ENCODE measurements around the gene ERN1. TPM values are rescaled to one million over a fixed set of nuclear protein-coding genes. Genes with fewer than 3 reads are reported as not detected.
"Not testable (repeated sequence)": the region's sequence is repeated elsewhere in the genome, so short reads cannot be mapped to it uniquely, and the experiment has no call there.

Gene ERN1
- total and polyA plus RNA-seq, 2 of the 8 experiments (the other 6 are each of a cell fraction or from before 2014, with no cell fraction given) = 1.8 to 3.9 TPM

DNA sequence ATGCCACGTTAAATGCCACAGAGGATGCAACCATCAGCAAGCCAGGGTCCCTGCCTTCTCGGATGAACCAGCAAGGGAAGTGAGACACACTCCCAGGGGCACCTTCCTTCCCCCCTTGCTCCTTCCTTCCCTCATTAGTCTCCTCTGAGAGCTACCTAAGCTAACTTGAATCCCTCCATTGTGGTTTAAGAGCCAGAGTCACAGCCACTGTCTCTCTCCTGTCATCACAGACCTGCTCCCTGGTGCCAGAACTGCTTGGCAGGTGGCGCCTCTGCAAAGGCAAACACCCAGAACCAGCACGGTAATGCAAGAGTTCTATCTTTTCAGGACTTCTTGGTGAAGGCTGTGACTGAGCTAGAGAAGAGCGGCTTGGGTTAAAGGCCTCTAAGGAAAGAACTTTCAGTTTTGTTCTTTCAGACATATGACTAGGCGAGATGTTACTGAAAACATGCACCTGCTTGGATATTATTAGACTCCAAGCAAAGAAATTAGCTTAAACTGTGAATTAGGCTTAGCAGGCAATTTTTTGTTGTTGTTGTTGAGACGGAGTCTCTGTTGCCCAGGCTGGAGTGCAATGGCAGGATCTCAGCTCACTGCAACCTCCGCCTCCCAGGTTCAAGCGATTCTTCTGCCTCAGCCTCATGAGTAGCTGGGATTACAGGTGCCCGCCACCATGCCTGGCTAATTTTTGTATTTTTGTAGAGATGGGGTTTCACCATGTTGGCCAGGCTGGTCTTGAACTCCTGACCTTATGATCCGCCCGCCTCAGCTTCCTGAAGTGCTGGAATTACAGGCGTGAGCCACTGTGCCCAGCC lies 8.8 kb downstream of the ERN1 start:
- H2BK12ac ChIP-seq (ENCODE audit: low read depth, low read length); H2BK5ac ChIP-seq (ENCODE audit: low read depth, low read length); H3K23ac ChIP-seq (ENCODE audit: insufficient read length); H3K9ac ChIP-seq (replicated peaks in 1 of 4; ENCODE audit: extremely low read depth in 1 of 4, low read depth in 3 of 4, low read length in 3 of 4); H2BK120ac ChIP-seq (replicated peaks; ENCODE audit: low read depth, low read length); H3K14ac ChIP-seq (ENCODE audit: insufficient read length); H3K9me3 ChIP-seq (ENCODE audit: insufficient read depth in 2 of 2, low read depth in 1 of 2, low read length in 1 of 2); H3K23me2 ChIP-seq (ENCODE audit: low read depth, low read length); H2BK15ac ChIP-seq (ENCODE audit: low read length); H3K4me3 ChIP-seq (ENCODE audit: extremely low read depth in 1 of 4, insufficient read depth in 2 of 4, low read depth in 3 of 4, low read length in 4 of 4); H2AFZ ChIP-seq (ENCODE audit: low read length); H3K27me3 ChIP-seq (replicated peaks in 1 of 4; ENCODE audit: control insufficient read depth in 3 of 4, extremely low read depth in 1 of 4, insufficient read depth in 3 of 4, low read length in 3 of 4); H4K8ac ChIP-seq (ENCODE audit: extremely low read depth, insufficient read depth, low read length); H4K91ac ChIP-seq (replicated peaks; ENCODE audit: insufficient read length, low read length); H2AK5ac ChIP-seq (ENCODE audit: low read depth, low read length); DNase-seq (ENCODE audit: low read depth in 1 of 2, low spot score in 2 of 2); H3K4ac ChIP-seq (replicated peaks; ENCODE audit: insufficient read length, low read depth, low read length); H3K36me3 ChIP-seq (ENCODE audit: control insufficient read depth in 2 of 4, insufficient read depth in 4 of 4, low read length in 3 of 4); H4K5ac ChIP-seq (ENCODE audit: insufficient read length, low read depth, low read length); H3K56ac ChIP-seq (replicated peaks; ENCODE audit: insufficient read length, low read depth, low read length); H3K79me2 ChIP-seq (ENCODE audit: control insufficient read depth in 1 of 2, insufficient read depth in 2 of 2, low read length in 2 of 2); H3K27ac ChIP-seq (ENCODE audit: low read depth, low read length); H3K4me1 ChIP-seq (replicated peaks in 1 of 4; ENCODE audit: control insufficient read depth in 3 of 4, insufficient read depth in 4 of 4, low read length in 3 of 4); H4K20me1 ChIP-seq (replicated peaks in 1 of 2; ENCODE audit: control insufficient read depth in 1 of 2, insufficient read depth in 2 of 2, low read length in 2 of 2); H3K18ac ChIP-seq (ENCODE audit: extremely low read depth, low read length); H3K4me2 ChIP-seq (ENCODE audit: insufficient read depth in 1 of 2, low read depth in 2 of 2, low read length in 2 of 2); H3K79me1 ChIP-seq (ENCODE audit: low read depth, low read length); H2BK20ac ChIP-seq (ENCODE audit: low read length); FAIRE-seq: not testable (repeated sequence)
- 91% methylated on average over 13 of the region's 13 CpGs; no CpG with 5 or more reads in 1 of the 2 experiments for WGBS, 2 experiments (ENCODE audit: extremely low coverage in 1 of 2, insufficient coverage in 1 of 2, insufficient read length in 1 of 2, insufficient replicate concordance in 2 of 2, low coverage in 1 of 2, low lambda C conversion rate in 2 of 2, missing lambda C conversion rate in 1 of 2)
- ChIA-PET POLR2A (ENCODE audit: partially characterized antibody) (interaction anchor here (0.5 to 2.7 kb wide), 5 partner anchors 8 to 31 kb away, joined by 3 to 8 read pairs (median 4); partner anchors contain the start of gene ERN1), CTCF (ENCODE audit: partially characterized antibody) (interaction anchor here (1.0 to 4.1 kb wide), 8 partner anchors 10 to 161 kb away, joined by 3 to 14 read pairs (median 4); partner anchors contain the start of gene ERN1)
